DND-41 (cell line): ENCODE measurements around the gene RNU1-4.
"Not testable (repeated sequence)": the region's sequence is repeated elsewhere in the genome, so short reads cannot be mapped to it uniquely, and the experiment has no call there.

ENCODE experiments used
- EZH2 ChIP-seq: IDR thresholded peaks from 3 replicates; pipeline ENCODE4 v1.6.1; 2012; ENCODE audit warnings: borderline replicate concordance, low read depth, mild to moderate bottlenecking, moderate library complexity, low read length, inconsistent platforms; ENCODE audit not compliant: severe bottlenecking
- TF ChIP-seq, protein P1 (sequence below): IDR thresholded peaks from 2 replicates; pipeline ENCODE4 v1.5.1; 2012; ENCODE audit warnings: borderline replicate concordance, low read length, moderate library complexity, mild to moderate bottlenecking; ENCODE audit not compliant: poor library complexity, severe bottlenecking; ENCODE audit errors: extremely low read depth

DNA sequence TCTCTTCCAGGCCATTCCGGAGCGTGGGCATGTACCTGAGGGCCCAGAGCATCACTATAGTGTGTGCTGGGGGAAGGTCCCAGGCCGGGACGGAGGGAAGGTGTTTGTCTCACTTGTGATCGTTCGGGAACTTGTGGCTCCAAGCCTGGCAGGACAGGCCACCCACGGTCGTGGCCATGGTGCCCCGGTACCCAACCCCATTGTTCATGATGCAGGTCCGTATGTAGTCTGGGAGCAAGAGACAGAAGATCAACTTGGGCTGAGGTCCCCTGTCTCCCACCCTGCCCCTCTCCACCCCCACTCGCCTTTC lies 20.1 kb downstream of the RNU1-4 start:
- TF ChIP-seq, protein P1, sequence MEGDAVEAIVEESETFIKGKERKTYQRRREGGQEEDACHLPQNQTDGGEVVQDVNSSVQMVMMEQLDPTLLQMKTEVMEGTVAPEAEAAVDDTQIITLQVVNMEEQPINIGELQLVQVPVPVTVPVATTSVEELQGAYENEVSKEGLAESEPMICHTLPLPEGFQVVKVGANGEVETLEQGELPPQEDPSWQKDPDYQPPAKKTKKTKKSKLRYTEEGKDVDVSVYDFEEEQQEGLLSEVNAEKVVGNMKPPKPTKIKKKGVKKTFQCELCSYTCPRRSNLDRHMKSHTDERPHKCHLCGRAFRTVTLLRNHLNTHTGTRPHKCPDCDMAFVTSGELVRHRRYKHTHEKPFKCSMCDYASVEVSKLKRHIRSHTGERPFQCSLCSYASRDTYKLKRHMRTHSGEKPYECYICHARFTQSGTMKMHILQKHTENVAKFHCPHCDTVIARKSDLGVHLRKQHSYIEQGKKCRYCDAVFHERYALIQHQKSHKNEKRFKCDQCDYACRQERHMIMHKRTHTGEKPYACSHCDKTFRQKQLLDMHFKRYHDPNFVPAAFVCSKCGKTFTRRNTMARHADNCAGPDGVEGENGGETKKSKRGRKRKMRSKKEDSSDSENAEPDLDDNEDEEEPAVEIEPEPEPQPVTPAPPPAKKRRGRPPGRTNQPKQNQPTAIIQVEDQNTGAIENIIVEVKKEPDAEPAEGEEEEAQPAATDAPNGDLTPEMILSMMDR: not testable (repeated sequence)
- TF ChIP-seq EZH2: not testable (repeated sequence)
